HG02870 (cell line): Measurements from ENCODE around the gene CENPT.

ENCODE experiments used
- ATAC-seq: cut with Tn5 transposase; IDR thresholded peaks from one replicate; pipeline ENCODE4 v1.9.1; 2021; ENCODE audit warnings: mild to moderate bottlenecking, moderate library complexity; ENCODE audit not compliant: unreplicated experiment

CENPT gene

GRCh38 chr16:67847064-67847861 is at the start of gene CENPT:
TSS of gene CENPT (minus strand) at chr16:67847693. CDS start at chr16:67833859, 13,834 bp downstream.
- peak; percentile 26 for ATAC-seq

- ATAC-seq: no peak
These were observed 49.7 kb upstream of the CENPT start for GRCh38 chr16:67897231-67897630.

GRCh38 chr16:67893743-67894399 is 46.4 kb upstream of the CENPT start:
- no peak for ATAC-seq

GRCh38 chr16:67892899-67893742 is 45.6 kb upstream of the CENPT start, which contains the start of gene PSKH1:
TSS of gene PSKH1 (plus strand) at chr16:67893254. CDS start at chr16:67908750, 15,496 bp downstream.
- ATAC-seq: peak; percentile 94

- ATAC-seq: no peak
These were observed 44.9 kb upstream of the CENPT start for GRCh38 chr16:67892375-67892774.

- ATAC-seq: no peak
These were observed 40.8 kb upstream of the CENPT start for GRCh38 chr16:67888331-67888730.

GRCh38 chr16:67886387-67886786 is 38.9 kb upstream of the CENPT start:
- ATAC-seq: no peak

- ATAC-seq: no peak
These were observed 38.5 kb upstream of the CENPT start for GRCh38 chr16:67885976-67886375.

- ATAC-seq: no peak
These were observed 38.1 kb upstream of the CENPT start for GRCh38 chr16:67885545-67885944.

- ATAC-seq: no peak
These were observed 37.2 kb upstream of the CENPT start, which contains the start of gene NRN1L for GRCh38 chr16:67884684-67885083. TSS of gene NRN1L (plus strand) at chr16:67884885. CDS start at chr16:67884904, 19 bp downstream.

- ATAC-seq: no peak
These were observed 36.4 kb upstream of the CENPT start for GRCh38 chr16:67883872-67884261.

GRCh38 chr16:67883146-67883871 is 35.8 kb upstream of the CENPT start:
- ATAC-seq: no peak

GRCh38 chr16:67882374-67883145 is 35.1 kb upstream of the CENPT start:
- ATAC-seq: no peak

- ATAC-seq: no peak
These were observed 34.2 kb upstream of the CENPT start for GRCh38 chr16:67881621-67882161.

- no peak for ATAC-seq
These were observed 33.1 kb upstream of the CENPT start for GRCh38 chr16:67880584-67880983.

- no peak for ATAC-seq
These were observed 32.4 kb upstream of the CENPT start for GRCh38 chr16:67879936-67880335.

GRCh38 chr16:67879462-67879861 is 32.0 kb upstream of the CENPT start:
- ATAC-seq: no peak

- ATAC-seq: no peak
These were observed 31.4 kb upstream of the CENPT start for GRCh38 chr16:67878846-67879245.

GRCh38 chr16:67878232-67878631 is 30.7 kb upstream of the CENPT start:
- ATAC-seq: no peak
